Lower leg skin (tissue), 3 donors: ENCODE results near the gene SYTL2.

Experiments used
- CTCF ChIP-seq, 3 donors: fragments of 450-650 bp; IDR thresholded peaks; one replicate each; pipeline ENCODE4 v1.5.1; 2016; ENCODE audit warnings: antibody characterized with exemption in 3 of 3, mild to moderate bottlenecking in 3 of 3, moderate library complexity in 2 of 3
- POLR2A ChIP-seq, 2 donors: fragments of 450-650 bp; IDR thresholded peaks; one replicate each; pipeline ENCODE4 v1.6.1; 2016 to 2017; ENCODE audit warnings: antibody characterized with exemption in 2 of 2, mild to moderate bottlenecking in 1 of 2, moderate library complexity in 1 of 2

GRCh38 chr11:85805387-85805786 is 5.6 kb downstream of the SYTL2 start:
- TF ChIP-seq CTCF (IDR thresholded peaks at IDR 0.05) (no peak), POLR2A (IDR thresholded peaks at IDR 0.05) (no peak)
